HG02938 (cell line): ENCODE data around the gene KCNH3.

Experiments used
- ATAC-seq: cut with Tn5 transposase; IDR thresholded peaks from one replicate; pipeline ENCODE4 v1.9.1; 2021; ENCODE audit warnings: mild to moderate bottlenecking, moderate library complexity; ENCODE audit not compliant: unreplicated experiment

Gene KCNH3

DNA sequence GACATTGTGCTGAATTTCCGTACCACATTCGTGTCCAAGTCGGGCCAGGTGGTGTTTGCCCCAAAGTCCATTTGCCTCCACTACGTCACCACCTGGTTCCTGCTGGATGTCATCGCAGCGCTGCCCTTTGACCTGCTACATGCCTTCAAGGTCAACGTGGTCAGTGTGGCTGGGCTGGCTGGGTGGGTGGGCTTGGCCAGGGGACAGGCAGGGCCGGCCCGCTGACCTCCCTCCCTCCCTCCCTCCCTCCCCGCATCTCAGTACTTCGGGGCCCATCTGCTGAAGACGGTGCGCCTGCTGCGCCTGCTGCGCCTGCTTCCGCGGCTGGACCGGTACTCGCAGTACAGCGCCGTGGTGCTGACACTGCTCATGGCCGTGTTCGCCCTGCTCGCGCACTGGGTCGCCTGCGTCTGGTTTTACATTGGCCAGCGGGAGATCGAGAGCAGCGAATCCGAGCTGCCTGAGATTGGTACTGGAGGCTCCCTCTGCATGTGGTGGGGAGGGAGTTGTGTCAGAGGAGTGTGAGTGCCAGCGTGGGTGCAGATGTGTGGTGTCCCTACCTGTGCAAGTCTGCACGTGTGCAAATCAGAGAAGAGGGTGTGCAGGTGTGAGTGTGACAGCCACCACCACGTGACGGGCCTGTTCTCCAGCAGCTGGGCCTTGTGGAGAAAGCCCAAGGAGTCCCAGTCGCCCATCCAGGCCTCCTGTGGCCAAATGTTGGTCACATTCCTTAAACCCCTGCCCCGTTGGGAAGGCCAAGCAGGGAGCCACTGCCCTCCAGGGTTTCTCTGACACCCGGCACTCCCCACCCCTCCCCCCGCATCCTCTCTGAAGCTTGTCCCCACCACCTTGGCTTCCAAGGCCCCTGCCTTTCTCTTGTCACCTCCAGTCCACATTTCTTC lies 5.3 kb downstream of the KCNH3 start:
- no peak for ATAC-seq

DNA sequence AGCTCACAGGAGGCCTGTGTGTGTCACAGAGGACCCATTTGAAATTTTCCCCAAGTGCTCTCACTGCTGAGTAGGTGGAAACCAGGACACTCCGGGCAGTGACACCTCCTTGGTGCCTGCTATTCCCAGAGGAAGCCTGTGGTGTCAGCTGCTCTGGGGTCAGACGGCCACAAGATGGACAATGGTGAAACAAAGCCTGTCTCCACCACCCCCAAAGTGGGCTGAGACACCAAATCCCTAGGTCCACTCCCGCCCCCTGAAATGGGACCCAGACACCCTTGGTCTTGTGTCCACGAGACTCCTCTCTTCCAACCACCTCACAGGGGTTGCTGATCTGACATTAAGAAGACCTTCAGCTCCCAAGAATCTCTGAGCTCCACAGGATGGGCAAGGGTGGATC lies 7.0 kb downstream of the KCNH3 start:
- no peak for ATAC-seq

DNA sequence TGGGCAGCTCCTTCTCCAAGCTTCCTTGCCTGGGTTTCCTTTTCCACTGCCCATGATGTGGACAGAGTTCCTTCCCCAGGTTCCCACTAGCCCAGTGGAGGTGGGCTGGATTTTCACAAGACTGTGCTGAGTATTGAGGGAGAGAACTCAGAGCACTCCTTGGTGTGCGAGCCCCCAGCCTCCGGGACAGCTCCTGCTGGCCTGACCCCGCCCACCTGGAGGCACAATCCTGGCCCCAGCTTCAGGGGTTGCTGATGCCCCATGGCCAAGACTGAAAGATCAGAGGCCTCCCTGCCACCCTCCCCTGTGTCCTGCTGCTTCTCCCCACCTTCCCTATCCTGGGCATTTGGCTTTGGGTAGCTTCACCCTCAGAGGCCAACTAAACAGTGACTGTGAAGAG lies 7.7 kb downstream of the KCNH3 start:
- ATAC-seq = no peak

DNA sequence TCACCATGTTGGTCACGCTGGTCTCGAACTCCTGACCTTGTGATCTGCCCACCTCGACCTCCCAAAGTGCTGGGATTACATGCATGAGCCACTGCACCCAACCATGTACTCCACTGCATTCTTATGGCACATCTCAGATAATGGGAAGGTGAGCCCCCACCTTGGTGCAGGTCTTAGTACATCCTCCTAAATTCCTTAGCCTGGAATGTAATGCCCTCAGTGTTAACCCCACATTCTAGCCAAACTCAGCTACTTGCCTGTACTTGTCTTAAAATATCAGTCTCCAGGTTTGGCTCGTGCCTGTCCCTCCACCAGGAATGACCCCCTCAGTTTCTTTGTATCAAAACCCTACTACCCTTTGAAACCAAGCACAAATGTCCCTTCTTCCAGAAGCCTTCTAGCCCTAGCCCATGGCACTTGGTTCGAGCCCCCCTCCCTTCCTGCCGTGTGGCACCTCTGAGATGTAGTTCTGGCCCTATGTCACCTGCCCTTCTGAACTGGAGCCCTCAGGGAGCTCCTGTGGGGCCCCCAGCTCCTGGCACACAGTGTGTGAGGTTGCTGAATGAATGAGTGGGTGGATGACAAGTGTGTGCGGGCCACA lies 8.4 kb downstream of the KCNH3 start:
- no peak for ATAC-seq

DNA sequence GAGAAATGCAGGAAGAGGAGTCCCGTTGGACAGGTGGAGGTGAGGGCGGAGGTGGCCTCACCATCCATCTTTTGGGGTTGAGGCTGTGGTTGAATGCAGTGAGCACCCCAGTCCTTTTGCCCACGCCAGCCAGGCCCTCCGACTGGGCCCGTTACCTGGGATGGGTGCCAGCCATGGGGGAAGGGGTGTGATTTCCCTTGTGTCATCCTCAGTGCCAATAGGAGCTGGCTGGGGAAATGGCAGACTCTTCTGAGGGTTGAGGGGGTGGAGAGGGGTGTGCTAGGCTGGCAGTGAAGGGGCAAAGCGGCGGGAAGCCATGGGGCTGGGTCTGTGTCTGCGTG lies 9.6 kb downstream of the KCNH3 start:
- no peak for ATAC-seq

DNA sequence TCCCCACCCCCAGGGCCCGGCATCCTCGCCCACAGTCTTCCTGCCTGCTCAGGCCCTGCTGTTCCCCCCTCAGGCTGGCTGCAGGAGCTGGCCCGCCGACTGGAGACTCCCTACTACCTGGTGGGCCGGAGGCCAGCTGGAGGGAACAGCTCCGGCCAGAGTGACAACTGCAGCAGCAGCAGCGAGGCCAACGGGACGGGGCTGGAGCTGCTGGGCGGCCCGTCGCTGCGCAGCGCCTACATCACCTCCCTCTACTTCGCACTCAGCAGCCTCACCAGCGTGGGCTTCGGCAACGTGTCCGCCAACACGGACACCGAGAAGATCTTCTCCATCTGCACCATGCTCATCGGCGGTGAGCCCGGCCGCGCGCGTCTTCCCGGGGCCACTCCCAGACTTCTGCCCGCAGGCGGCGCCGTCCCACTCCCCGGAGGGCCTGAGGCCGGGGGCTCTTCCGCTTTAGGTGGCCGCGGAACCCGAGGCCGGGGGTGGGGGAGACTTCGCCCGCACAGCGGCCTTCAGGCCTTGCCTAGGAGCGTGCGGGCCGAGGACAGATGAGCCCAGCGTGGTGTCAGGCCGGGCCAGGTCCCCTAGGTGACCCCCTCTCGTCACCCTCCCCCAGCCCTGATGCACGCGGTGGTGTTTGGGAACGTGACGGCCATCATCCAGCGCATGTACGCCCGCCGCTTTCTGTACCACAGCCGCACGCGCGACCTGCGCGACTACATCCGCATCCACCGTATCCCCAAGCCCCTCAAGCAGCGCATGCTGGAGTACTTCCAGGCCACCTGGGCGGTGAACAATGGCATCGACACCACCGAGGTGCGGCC lies 10.2 kb downstream of the KCNH3 start:
- no peak for ATAC-seq

DNA sequence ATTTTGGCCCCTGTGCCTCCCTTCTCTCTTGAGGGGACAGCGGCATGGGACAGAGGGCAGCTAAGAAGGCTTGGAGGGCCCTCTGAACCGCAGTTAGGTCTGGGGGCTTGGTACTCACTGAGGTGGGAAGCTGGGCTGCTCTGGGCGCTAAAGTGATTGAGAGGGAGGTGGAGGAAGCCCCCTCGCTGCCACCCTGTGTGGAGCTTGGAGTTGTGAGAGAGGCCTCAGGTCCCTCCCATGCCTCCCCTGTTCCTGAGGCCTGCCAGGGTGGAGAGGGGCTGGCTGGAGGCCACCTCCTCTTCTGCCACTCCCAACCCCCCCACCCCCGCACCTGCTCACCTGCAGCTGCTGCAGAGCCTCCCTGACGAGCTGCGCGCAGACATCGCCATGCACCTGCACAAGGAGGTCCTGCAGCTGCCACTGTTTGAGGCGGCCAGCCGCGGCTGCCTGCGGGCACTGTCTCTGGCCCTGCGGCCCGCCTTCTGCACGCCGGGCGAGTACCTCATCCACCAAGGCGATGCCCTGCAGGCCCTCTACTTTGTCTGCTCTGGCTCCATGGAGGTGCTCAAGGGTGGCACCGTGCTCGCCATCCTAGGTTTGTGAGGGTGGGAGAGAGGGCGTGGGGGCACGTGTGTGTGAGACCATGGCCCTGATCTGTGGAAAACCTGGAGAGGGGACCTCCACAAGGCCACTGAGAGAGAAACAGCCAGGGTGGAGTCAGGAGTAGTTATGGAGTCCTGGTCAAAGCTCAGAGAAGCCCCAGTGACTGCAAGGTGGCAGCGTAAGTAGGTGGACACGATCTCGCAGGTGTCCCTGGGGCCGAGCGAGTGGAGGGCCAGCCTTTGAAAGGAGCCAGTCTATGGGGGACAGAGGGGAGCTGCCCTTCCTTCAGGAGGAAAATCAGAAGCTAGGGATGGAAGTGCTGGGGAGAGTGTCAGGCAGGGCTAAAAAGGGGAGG lies 11.2 kb downstream of the KCNH3 start:
- ATAC-seq = no peak

DNA sequence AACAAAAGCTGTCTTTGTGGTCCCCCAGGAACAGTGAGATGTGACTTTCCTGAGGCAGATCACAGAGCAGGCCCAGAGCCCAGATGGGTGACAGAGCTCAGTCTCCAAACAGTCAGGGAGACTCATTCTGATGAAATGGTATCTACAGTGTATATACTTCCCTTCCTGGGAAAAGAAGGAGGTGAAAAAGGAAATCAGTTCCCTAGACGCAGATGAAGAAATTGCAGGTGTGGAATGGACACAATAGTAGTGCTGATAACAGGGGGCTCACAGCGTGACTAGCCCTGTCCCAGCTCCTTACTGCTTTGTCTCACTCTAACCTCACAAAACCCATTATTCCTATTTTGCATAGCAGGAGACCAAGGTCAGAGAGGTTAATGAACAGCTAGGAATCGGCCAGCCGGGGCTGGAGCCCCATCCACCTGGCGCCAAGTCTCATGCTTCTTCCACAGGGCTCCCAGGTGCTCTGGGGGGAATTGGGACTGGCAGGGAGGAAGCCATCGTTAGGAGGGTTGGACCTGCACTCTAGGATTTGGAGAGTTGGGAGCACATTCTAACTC lies 11.9 kb downstream of the KCNH3 start:
- ATAC-seq = no peak

DNA sequence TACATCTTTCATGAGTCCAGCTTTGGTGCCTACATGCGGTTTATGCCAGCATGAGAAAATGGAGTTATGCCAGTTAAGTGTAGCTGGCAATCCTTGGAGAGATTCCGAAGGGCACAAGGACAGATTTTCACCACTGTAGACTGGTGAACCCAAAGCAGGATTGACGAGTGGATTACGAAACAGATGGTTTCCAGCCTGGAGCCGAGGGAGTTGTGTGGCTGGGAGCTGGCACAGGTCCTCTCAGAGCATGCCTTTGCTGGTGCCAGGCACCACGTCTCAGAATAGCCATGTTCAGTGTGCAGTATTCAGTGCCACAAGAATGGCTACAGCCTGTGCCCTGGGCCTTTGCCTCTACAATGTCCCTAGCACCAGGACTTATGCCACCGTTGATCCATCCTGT lies 13.2 kb downstream of the KCNH3 start:
- no peak for ATAC-seq

DNA sequence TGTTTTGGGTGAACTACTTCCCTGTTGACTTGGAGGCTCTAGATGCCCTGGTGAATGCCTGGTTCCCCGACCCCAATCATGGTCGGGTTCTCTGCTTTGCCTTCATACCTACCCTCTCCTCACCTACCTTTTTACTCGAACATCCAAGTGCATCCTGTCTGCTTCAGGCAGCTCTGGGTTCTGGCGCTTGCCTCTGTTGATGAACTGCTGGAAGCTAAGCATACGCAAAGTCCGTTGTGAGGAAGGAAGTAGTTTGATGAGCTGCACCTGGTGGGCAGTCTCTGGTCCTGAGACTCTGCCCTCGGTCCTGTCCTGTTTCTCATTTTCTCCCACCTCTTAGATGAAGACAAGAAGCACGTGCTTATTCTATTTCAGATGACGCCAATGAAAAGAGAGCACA lies 13.6 kb downstream of the KCNH3 start:
- ATAC-seq = no peak

DNA sequence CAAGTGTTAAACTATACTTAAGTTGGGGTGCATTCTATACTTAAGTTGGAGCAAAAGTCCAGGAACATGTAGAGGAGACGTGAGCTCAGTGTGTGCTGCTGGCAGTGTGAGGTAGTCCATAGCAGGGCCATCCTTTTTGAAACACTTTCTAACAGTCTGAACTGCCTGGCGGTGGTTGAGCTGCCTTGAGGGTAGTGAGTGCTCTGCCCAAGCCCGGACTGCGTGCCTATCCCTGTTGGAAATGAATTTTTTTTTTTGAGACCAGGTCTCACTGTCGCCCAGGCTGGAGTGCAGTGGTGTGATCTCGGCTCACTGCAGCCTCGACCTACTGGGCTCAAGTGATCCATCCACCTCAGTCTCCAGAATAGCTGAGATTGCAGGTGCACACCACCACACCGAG lies 14.1 kb downstream of the KCNH3 start:
- ATAC-seq = no peak

DNA sequence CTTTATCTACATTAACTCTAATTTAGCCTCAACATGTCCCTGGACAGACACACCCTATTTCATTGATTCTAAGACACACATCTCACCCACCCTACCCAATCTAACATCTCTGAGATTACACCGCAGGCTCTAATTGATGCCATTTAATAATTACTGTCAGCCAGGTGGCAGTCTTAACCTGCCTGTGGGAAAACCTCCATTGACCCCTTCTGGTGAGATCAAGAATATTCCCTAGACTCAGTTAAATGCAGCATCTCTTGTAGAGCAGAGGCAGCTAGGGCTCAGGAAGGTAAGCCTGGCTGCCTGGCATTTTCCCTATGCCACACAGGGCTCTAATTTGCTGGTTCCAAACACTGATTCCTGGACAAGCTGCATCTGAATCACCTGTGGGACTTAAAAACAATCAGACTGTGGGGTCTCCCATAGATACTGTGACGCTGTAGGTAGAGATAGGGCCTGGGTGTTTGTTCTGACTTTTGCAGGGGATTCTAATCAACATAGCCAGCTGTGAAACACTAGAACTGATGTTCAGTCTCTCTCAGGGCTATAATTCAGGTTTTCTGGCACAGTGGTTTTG lies 14.8 kb downstream of the KCNH3 start:
- no peak for ATAC-seq

DNA sequence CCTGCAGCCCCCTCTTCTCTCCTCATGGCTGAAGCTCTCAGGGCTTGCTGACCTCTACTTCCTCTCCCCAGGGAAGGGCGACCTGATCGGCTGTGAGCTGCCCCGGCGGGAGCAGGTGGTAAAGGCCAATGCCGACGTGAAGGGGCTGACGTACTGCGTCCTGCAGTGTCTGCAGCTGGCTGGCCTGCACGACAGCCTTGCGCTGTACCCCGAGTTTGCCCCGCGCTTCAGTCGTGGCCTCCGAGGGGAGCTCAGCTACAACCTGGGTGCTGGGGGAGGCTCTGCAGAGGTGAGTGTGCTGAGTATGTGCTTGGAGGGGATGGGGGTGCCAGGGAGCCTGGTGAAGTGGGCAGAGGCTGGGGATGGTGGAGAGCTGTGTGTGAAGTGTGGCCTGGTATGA lies 15.4 kb downstream of the KCNH3 start:
- ATAC-seq = no peak

DNA sequence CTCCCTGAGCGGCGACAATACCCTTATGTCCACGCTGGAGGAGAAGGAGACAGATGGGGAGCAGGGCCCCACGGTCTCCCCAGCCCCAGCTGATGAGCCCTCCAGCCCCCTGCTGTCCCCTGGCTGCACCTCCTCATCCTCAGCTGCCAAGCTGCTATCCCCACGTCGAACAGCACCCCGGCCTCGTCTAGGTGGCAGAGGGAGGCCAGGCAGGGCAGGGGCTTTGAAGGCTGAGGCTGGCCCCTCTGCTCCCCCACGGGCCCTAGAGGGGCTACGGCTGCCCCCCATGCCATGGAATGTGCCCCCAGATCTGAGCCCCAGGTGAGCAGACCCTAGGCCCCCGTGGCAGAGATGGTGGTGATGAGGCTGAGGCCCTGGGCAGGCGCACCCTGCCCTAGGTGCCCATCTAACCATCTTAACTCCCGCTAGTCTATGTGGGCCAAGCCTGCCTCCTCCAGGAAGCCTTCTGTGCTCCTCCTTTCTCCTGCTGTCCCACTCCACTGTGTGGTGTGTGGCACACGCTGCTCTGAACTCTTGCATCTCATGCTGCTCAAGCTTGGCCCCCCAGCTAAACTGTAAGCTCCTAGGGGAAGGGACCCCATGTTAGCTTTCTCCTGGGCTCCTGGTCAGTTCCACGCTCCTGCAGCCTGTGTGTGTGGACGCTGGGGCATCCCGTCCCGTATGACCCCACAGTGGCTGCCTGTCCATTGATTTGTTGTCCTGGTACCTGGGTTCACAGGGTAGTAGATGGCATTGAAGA lies 17.0 kb downstream of the KCNH3 start:
- ATAC-seq = no peak

DNA sequence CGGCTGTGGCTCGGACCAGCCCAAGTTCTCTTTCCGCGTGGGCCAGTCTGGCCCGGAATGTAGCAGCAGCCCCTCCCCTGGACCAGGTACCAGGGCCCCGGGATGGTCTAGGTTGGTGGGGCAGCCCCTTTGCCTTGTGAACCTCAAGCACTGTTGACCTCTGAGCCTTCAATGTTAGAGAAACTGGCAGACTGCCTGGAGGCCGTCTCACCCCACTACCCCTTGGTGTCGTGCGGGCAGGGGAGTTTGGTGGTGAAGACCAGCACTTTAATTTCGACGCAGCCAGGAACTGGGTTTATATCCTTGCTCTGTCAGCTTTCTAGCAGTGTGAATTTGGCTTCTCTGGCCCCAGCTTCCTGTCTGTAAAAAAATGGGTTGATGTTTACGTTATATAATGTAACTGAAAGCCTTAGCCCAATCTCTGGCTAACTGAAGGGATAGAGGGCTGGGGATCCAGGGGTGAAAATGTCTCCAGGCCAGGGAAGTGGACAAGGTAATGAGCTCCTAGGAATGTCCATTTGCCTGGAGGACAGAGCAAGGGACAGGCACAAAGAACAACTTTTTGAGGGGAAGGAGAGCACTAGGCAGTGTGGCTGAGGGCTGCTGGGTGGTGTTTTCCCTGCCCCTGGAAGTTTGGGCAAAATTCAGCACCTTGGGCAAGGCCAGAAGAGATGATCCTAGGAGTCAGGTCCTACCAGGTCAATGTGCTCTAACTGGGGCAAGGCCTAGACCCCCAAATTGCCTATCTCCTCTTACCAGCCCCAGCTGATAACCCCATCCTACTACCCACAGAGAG lies 17.8 kb downstream of the KCNH3 start:
- no peak for ATAC-seq

DNA sequence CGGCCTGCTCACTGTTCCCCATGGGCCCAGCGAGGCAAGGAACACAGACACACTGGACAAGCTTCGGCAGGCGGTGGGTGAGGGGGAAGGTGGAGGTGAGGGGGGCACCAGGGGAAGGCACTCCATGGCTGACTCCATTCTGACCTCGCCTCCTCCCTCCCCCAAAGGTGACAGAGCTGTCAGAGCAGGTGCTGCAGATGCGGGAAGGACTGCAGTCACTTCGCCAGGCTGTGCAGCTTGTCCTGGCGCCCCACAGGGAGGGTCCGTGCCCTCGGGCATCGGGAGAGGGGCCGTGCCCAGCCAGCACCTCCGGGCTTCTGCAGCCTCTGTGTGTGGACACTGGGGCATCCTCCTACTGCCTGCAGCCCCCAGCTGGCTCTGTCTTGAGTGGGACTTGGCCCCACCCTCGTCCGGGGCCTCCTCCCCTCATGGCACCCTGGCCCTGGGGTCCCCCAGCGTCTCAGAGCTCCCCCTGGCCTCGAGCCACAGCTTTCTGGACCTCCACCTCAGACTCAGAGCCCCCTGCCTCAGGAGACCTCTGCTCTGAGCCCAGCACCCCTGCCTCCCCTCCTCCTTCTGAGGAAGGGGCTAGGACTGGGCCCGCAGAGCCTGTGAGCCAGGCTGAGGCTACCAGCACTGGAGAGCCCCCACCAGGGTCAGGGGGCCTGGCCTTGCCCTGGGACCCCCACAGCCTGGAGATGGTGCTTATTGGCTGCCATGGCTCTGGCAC lies 18.5 kb downstream of the KCNH3 start:
- ATAC-seq = no peak

DNA sequence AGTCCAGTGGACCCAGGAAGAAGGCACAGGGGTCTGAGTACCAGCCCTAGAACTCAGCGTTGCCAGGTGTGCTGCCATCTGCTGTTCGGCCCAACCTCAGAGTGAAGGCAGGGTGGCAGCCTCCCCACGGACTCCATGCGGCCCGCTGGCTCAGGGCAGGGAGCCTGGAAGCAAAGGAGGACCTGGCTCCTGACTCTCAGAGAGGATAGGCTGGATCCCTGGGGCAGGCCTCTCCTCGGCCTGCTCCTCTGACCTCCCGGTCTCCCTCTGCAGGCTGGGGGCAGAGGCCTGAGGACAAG lies 19.0 kb downstream of the KCNH3 start:
- no peak for ATAC-seq

DNA sequence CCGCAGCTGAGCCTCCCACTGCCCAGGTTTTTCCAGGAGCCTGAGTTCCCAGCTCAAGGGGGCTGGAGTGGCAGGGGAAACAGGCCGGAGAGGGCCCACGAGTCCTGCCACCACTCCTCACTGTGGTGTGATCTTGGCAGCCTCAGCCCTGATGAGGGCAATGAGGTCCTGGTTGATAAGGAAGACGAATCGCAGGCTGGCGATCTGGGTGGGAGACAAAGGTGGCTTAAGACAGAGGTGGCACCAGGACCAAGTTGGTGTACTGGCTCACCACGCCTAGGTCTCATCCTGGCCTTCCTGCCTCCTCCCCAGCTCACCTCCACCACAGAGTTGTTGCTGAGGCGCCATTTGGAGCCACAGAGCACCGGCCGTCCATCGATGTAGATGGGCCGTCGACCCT lies 19.7 kb downstream of the KCNH3 start:
- no peak for ATAC-seq
